ENCODE measurements around the gene TOR1AIP2. TPM values are rescaled to one million over a fixed set of nuclear protein-coding genes. Genes with fewer than 3 reads are reported as not detected.

The TOR1AIP2 gene
- total RNA-seq, 1 donor = 92.3 TPM

GRCh38 chr1:179917601-179918429, 40.2 kb upstream of the TOR1AIP2 start:
- H3K4me1 ChIP-seq (ENCODE audit: insufficient read depth, low read length) = peaks cover 8% of the 10 kb centered on the region
- H3K27ac ChIP-seq (ENCODE audit: low read depth, low read length) = no peak overlapping the region
- no peak for TF ChIP-seq CTCF (IDR thresholded peaks at IDR 0.05; ENCODE audit: extremely low read depth, low read depth, low read length)
- H4K20me1 ChIP-seq (ENCODE audit: insufficient read depth, low read length) = no peaks in the 10 kb centered on the region
- H2AFZ ChIP-seq (ENCODE audit: low read length) = no peak overlapping the region
- no peaks in the 10 kb centered on the region for H3K79me2 ChIP-seq (ENCODE audit: insufficient read depth, low read length)
- H3K4me2 ChIP-seq (ENCODE audit: insufficient read depth, low read length) = no peak overlapping the region
- no peaks in the 10 kb centered on the region for H3K9me3 ChIP-seq (ENCODE audit: low read depth, low read length)
- H3K36me3 ChIP-seq (ENCODE audit: insufficient read depth, low read length) = peaks cover 44% of the 10 kb centered on the region
- no peak overlapping the region for H3K4me3 ChIP-seq (ENCODE audit: insufficient read depth, low read length)
- H3K27me3 ChIP-seq (ENCODE audit: insufficient read depth, low read length) = no peaks in the 10 kb centered on the region
- no peak for DNase-seq (ENCODE audit: insufficient read length, low spot score, missing footprints)

- peaks cover 62% of the 10 kb centered on the region for H3K36me3 ChIP-seq (ENCODE audit: insufficient read depth, low read length)
- no peaks in the 10 kb centered on the region for H3K9me3 ChIP-seq (ENCODE audit: low read depth, low read length)
- TF ChIP-seq CTCF (IDR thresholded peaks at IDR 0.05; ENCODE audit: extremely low read depth, low read depth, low read length) = no peak
- no peak for DNase-seq (ENCODE audit: insufficient read length, low spot score, missing footprints)
- no peaks in the 10 kb centered on the region for H3K27me3 ChIP-seq (ENCODE audit: insufficient read depth, low read length)
- no peak overlapping the region for H3K27ac ChIP-seq (ENCODE audit: low read depth, low read length)
- peaks cover 3% of the 10 kb centered on the region for H3K79me2 ChIP-seq (ENCODE audit: insufficient read depth, low read length)
- H4K20me1 ChIP-seq (ENCODE audit: insufficient read depth, low read length) = no peaks in the 10 kb centered on the region
- H3K4me1 ChIP-seq (ENCODE audit: insufficient read depth, low read length) = no peaks in the 10 kb centered on the region
- H3K4me3 ChIP-seq (ENCODE audit: insufficient read depth, low read length) = no peak overlapping the region
- H2AFZ ChIP-seq (ENCODE audit: low read length) = no peak overlapping the region
- H3K4me2 ChIP-seq (ENCODE audit: insufficient read depth, low read length) = no peak overlapping the region
These were observed 34.2 kb upstream of the TOR1AIP2 start for GRCh38 chr1:179911812-179912211.

- Histone ChIP-seq H3K27ac (ENCODE audit: low read depth, low read length) (no peak overlapping the region), H3K27me3 (ENCODE audit: insufficient read depth, low read length) (no peaks in the 10 kb centered on the region), H3K4me1 (ENCODE audit: insufficient read depth, low read length) (no peaks in the 10 kb centered on the region), H4K20me1 (ENCODE audit: insufficient read depth, low read length) (no peaks in the 10 kb centered on the region), H3K4me3 (ENCODE audit: insufficient read depth, low read length) (no peak overlapping the region), H3K4me2 (ENCODE audit: insufficient read depth, low read length) (no peak overlapping the region), H2AFZ (ENCODE audit: low read length) (no peak overlapping the region), H3K36me3 (ENCODE audit: insufficient read depth, low read length) (peaks cover 64% of the 10 kb centered on the region), H3K9me3 (ENCODE audit: low read depth, low read length) (no peaks in the 10 kb centered on the region), H3K79me2 (ENCODE audit: insufficient read depth, low read length) (peaks cover 3% of the 10 kb centered on the region)
- no peak for DNase-seq (ENCODE audit: insufficient read length, low spot score, missing footprints)
- no peak for TF ChIP-seq CTCF (IDR thresholded peaks at IDR 0.05; ENCODE audit: extremely low read depth, low read depth, low read length)
These were observed 33.3 kb upstream of the TOR1AIP2 start for GRCh38 chr1:179910934-179911333.

- no peak overlapping the region for H2AFZ ChIP-seq (ENCODE audit: low read length)
- H3K9me3 ChIP-seq (ENCODE audit: low read depth, low read length) = no peaks in the 10 kb centered on the region
- H3K36me3 ChIP-seq (ENCODE audit: insufficient read depth, low read length) = peaks cover 51% of the 10 kb centered on the region
- H3K4me2 ChIP-seq (ENCODE audit: insufficient read depth, low read length) = no peak overlapping the region
- no peak overlapping the region for H3K4me3 ChIP-seq (ENCODE audit: insufficient read depth, low read length)
- peaks cover 34% of the 10 kb centered on the region for H3K79me2 ChIP-seq (ENCODE audit: insufficient read depth, low read length)
- H3K4me1 ChIP-seq (ENCODE audit: insufficient read depth, low read length) = no peaks in the 10 kb centered on the region
- H4K20me1 ChIP-seq (ENCODE audit: insufficient read depth, low read length) = peaks cover 16% of the 10 kb centered on the region
- no peak for TF ChIP-seq CTCF (IDR thresholded peaks at IDR 0.05; ENCODE audit: extremely low read depth, low read depth, low read length)
- no peaks in the 10 kb centered on the region for H3K27me3 ChIP-seq (ENCODE audit: insufficient read depth, low read length)
- DNase-seq (ENCODE audit: insufficient read length, low spot score, missing footprints) = no peak
- H3K27ac ChIP-seq (ENCODE audit: low read depth, low read length) = no peak overlapping the region
These were observed 12.0 kb upstream of the TOR1AIP2 start for GRCh38 chr1:179889589-179889988.

Data from osteoblast (primary cell).